Endothelial cell of umbilical vein (primary cell): ENCODE measurements around the gene MADCAM1. TPM values are rescaled to one million over a fixed set of nuclear protein-coding genes. Genes with fewer than 3 reads are reported as not detected.

Experiments used
- BruUV-seq: library from RNA; stranded (reverse); fragments of 400-500 nt; replicated peaks from 2 replicates; lab custom pipeline; 2021; lab: Mats Ljungman, UMichigan
- CTCF ChIA-PET: fragments of 300-600, 350-600 bp; sonication (Branson Sonifier 250); formaldehyde crosslinking; loops from one replicate; lab custom pipeline; 2021; ENCODE audit warnings: antibody characterized with exemption, inconsistent platforms; lab: Charles Lee
- POLR2A ChIA-PET: fragments of 300-600, 350-600 bp; sonication (Branson Sonifier 250); formaldehyde crosslinking; loops from one replicate; lab custom pipeline; 2021; ENCODE audit warnings: antibody characterized with exemption, inconsistent platforms; lab: Charles Lee
- DNase-seq: peaks from one replicate; pipeline ENCODE4 v3.0.0-alpha.2; 2011; ENCODE audit warnings: low read depth, low spot score
- FAIRE-seq: peaks from 2 replicates; lab custom pipeline; 2011; peaks lifted over from hg19 to GRCh38; lab: Jason Lieb, UNC
- H2AFZ ChIP-seq: 2 replicates; pipeline ENCODE4 v1.6.0; 2012; ENCODE audit warnings: low read depth, low read length, control low read depth, inconsistent platforms
- H3K27ac ChIP-seq: 2 replicates; pipeline ENCODE4 v1.5.1; 2011; ENCODE audit warnings: low read depth, mild to moderate bottlenecking, control low read depth, low read length, moderate library complexity; ENCODE audit not compliant: insufficient read depth
- H3K27me3 ChIP-seq, 2 experiments: 2 replicates each; pipeline versions ENCODE4 v1.6.0 to v1.6.1; 2011; ENCODE audit warnings: low read length in 2 of 2, mixed read lengths in 1 of 2; ENCODE audit not compliant: control insufficient read depth in 2 of 2, insufficient read depth in 2 of 2
- H3K36me3 ChIP-seq, 2 experiments: 2 replicates in 1 of 2; 3 replicates in 1 of 2; pipeline ENCODE4 v1.5.1; 2011; ENCODE audit warnings: low read length in 2 of 2, mild to moderate bottlenecking in 1 of 2, moderate library complexity in 1 of 2; ENCODE audit not compliant: control insufficient read depth in 2 of 2, insufficient read depth in 2 of 2; ENCODE audit errors: extremely low read depth in 1 of 2
- H3K4me1 ChIP-seq: 3 replicates; pipeline ENCODE4 v1.5.1; 2011; ENCODE audit warnings: mild to moderate bottlenecking, low read length; ENCODE audit not compliant: control insufficient read depth, insufficient read depth; ENCODE audit errors: extremely low read depth
- H3K4me2 ChIP-seq: 2 replicates; pipeline ENCODE4 v1.6.1; 2011; ENCODE audit warnings: low read length, control low read depth, mixed read lengths; ENCODE audit not compliant: insufficient read depth
- H3K4me3 ChIP-seq, 3 experiments: fragments of 200-600 bp in 1 of 3; sonication (generic), shearing (Covaris generic) in 1 of 3; replicated peaks in 1 of 3; 2 replicates each; pipeline ENCODE4 v1.5.1; 2011 to 2016; ENCODE audit warnings: control low read depth in 3 of 3, low read length in 3 of 3, mild to moderate bottlenecking in 2 of 3, inconsistent platforms in 1 of 3, low read depth in 1 of 3, moderate library complexity in 1 of 3; ENCODE audit not compliant: insufficient read depth in 1 of 3
- H3K79me2 ChIP-seq: 2 replicates; pipeline ENCODE4 v1.6.0; 2012; ENCODE audit warnings: low read length, inconsistent platforms; ENCODE audit not compliant: control insufficient read depth, insufficient read depth
- H3K9ac ChIP-seq: replicated peaks from 2 replicates; pipeline ENCODE3; 2011; ENCODE audit warnings: low read length, control low read depth; ENCODE audit not compliant: insufficient read depth; ENCODE audit errors: extremely low read depth
- H3K9me1 ChIP-seq: replicated peaks from 3 replicates; pipeline ENCODE4 v1.6.0; 2011; ENCODE audit warnings: mild to moderate bottlenecking, low read length; ENCODE audit not compliant: control insufficient read depth, insufficient read depth; ENCODE audit errors: extremely low read depth
- H3K9me3 ChIP-seq: replicated peaks from 2 replicates; pipeline ENCODE4 v1.5.1; 2012; ENCODE audit warnings: low read length, inconsistent platforms; ENCODE audit not compliant: control insufficient read depth, insufficient read depth
- H4K20me1 ChIP-seq: replicated peaks from 2 replicates; pipeline ENCODE3; 2011; ENCODE audit warnings: mild to moderate bottlenecking, low read length; ENCODE audit not compliant: control insufficient read depth, insufficient read depth; ENCODE audit errors: extremely low read depth
- EZH2 ChIP-seq: IDR thresholded peaks from 2 replicates; pipeline ENCODE4 v1.6.1; 2012; ENCODE audit warnings: borderline replicate concordance, low read depth, mild to moderate bottlenecking, moderate library complexity, low read length, inconsistent platforms; ENCODE audit not compliant: severe bottlenecking
- FOS ChIP-seq: IDR thresholded peaks from 2 replicates; pipeline ENCODE4 v1.6.1; 2011; ENCODE audit warnings: mild to moderate bottlenecking, low read length, moderate library complexity, borderline replicate concordance; ENCODE audit not compliant: insufficient read depth
- GATA2 ChIP-seq: IDR thresholded peaks from 2 replicates; pipeline ENCODE4 v1.7.0; 2011; ENCODE audit warnings: low read depth, mild to moderate bottlenecking, moderate library complexity, mixed read lengths, low read length; ENCODE audit not compliant: insufficient read length, insufficient read depth
- JUN ChIP-seq: IDR thresholded peaks from 2 replicates; pipeline ENCODE4 v1.6.1; 2011; ENCODE audit warnings: borderline replicate concordance, low read depth; ENCODE audit not compliant: insufficient read length, insufficient read depth
- MYC ChIP-seq: IDR thresholded peaks from one replicate; pipeline ENCODE4 v1.6.1; 2011; ENCODE audit warnings: mild to moderate bottlenecking, low read depth, low read length
- POLR2A ChIP-seq: IDR thresholded peaks from 2 replicates; pipeline ENCODE4 v1.6.1; 2012; ENCODE audit warnings: low read depth, mild to moderate bottlenecking, control low read depth, low read length
- POLR2AphosphoS5 ChIP-seq: IDR thresholded peaks from 2 replicates; pipeline ENCODE4 v1.6.1; 2012; ENCODE audit warnings: low read depth, mild to moderate bottlenecking, control low read depth, low read length, moderate library complexity; ENCODE audit not compliant: insufficient read depth
- dilution Hi-C: fragments of 300-500 bp; cut with MboI; formaldehyde crosslinking; loops from one replicate; pipeline ENCODE4 v1.15.0; 2019; ENCODE audit warnings: low sequenced_read_pairs; ENCODE audit not compliant: extremely low pct_ligation_motif_present
- intact Hi-C: fragments of 100-400 bp; cut with micrococcal nuclease; formaldehyde crosslinking; loops from one replicate; pipeline ENCODE4 v1.10.0; 2022
- polyA plus RNA-seq, 4 experiments: library from polyadenylated mRNA; depleted of rRNA in 3 of 4; stranded (reverse) in 3 of 4; unstranded in 1 of 4; fragments of >200 nt; gene quantifications; 2 replicates each; pipeline versions ENCODE4 v1.2.1 to v1.2.3, GENCODE V29; 2011 to 2012; ENCODE audit warnings: missing spikeins in 1 of 4
- total RNA-seq: library from RNA; stranded (reverse); gene quantifications from 2 replicates; pipeline ENCODE4 v1.2.3, GENCODE V29; 2021
- TF ChIP-seq, protein P1 (sequence below), 2 donors: IDR thresholded peaks; 1 replicate in 1 of 2; 2 replicates in 1 of 2; pipeline ENCODE4 v1.5.1; 2011; ENCODE audit warnings: low read length in 2 of 2, mild to moderate bottlenecking in 2 of 2, moderate library complexity in 2 of 2, control low read depth in 1 of 2, inconsistent platforms in 1 of 2, low read depth in 1 of 2; ENCODE audit not compliant: insufficient read depth in 1 of 2; ENCODE audit errors: extremely low read depth in 1 of 2
- TF ChIP-seq, protein P2 (sequence below): IDR thresholded peaks from 2 replicates; pipeline ENCODE4 v1.6.1; 2011; ENCODE audit not compliant: insufficient read depth, insufficient read length

The MADCAM1 gene
- total and polyA plus RNA-seq, 2 donors (not counting 3 experiments of a cell fraction or from before 2014, with no cell fraction given): 0.07 to 0.31 TPM

DNA sequence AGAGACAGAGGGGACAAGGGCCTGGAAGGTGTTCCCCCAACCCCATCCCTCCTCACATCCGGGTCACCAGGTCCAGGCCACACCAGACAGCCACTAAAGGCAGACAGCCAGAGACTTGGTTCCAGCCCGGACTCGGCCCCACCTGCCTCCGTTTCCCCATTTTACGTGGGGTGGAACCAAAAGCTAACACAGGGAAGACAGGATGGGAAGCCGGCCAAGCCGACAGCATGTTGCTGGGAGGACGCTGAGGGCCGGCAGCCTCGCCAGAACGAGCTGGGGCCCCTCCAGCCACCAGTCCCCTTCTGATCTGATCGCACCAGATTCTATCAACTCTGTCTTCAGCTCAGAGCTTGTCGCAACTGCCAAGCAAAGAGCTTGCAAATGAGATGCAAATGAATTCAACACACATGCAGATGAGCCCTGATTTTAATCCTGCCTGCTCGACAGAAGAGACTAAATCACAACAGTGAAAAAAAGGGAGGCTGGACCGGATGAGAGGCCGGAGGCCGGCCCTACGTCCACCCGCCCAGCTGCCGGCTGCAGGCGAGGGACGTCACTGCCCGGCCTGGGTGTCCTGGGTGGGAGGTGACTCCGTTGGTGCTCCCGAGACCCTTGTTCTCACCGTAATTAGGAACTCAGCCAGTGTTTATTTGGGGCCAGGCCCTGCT lies 17.9 kb upstream of the MADCAM1 start:
- BruUV-seq: no TSS peak
- ChIA-PET CTCF (interaction anchor here (1.1 to 2.0 kb wide), 2 partner anchors 32 to 94 kb away, joined by 3 to 6 read pairs; no protein-coding TSS in a partner anchor), POLR2A (no interaction called here)
- Histone ChIP-seq H2AFZ (no peak overlapping the region), H3K4me2 (no peak overlapping the region), H3K4me1 (no peaks in the 10 kb centered on the region), H3K79me2 (no peaks in the 10 kb centered on the region), H3K27ac (no peak overlapping the region), H3K27me3 (no peaks in the 10 kb centered on the region), H3K4me3 (no peak overlapping the region), H3K9me3 (peaks cover 6% of the 10 kb centered on the region), H3K9ac (no peak overlapping the region), H4K20me1 (no peaks in the 10 kb centered on the region), H3K9me1 (no peaks in the 10 kb centered on the region), H3K36me3 (no peaks in the 10 kb centered on the region)
- intact Hi-C loops: no loop called here
- dilution Hi-C loops: no loop called here
- TF ChIP-seq FOS (no peak), JUN (no peak), MYC (no peak), EZH2 (no peak), GATA2 (no peak), POLR2A (no peak), POLR2AphosphoS5 (no peak)
- TF ChIP-seq, protein P1, sequence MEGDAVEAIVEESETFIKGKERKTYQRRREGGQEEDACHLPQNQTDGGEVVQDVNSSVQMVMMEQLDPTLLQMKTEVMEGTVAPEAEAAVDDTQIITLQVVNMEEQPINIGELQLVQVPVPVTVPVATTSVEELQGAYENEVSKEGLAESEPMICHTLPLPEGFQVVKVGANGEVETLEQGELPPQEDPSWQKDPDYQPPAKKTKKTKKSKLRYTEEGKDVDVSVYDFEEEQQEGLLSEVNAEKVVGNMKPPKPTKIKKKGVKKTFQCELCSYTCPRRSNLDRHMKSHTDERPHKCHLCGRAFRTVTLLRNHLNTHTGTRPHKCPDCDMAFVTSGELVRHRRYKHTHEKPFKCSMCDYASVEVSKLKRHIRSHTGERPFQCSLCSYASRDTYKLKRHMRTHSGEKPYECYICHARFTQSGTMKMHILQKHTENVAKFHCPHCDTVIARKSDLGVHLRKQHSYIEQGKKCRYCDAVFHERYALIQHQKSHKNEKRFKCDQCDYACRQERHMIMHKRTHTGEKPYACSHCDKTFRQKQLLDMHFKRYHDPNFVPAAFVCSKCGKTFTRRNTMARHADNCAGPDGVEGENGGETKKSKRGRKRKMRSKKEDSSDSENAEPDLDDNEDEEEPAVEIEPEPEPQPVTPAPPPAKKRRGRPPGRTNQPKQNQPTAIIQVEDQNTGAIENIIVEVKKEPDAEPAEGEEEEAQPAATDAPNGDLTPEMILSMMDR (IDR thresholded peaks at IDR 0.05; ENCODE audit: extremely low read depth in 1 of 2, insufficient read depth in 1 of 2, low read depth in 1 of 2, low read length in 2 of 2): no peak
- TF ChIP-seq, protein P2, sequence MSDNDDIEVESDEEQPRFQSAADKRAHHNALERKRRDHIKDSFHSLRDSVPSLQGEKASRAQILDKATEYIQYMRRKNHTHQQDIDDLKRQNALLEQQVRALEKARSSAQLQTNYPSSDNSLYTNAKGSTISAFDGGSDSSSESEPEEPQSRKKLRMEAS: no peak
- FAIRE-seq (no peak), DNase-seq (no peak)
